IMR-90 (cell line): Measurements from ENCODE around the gene ABLIM3. TPM values are rescaled to one million over a fixed set of nuclear protein-coding genes. Genes with fewer than 3 reads are reported as not detected.

Source experiments
- ATAC-seq: fragments of 200-7000 bp; cut with Tn5 transposase; 2 replicates; pipeline ENCODE4 v1.9.1; 2020; ENCODE audit warnings: low read depth, mild to moderate bottlenecking, moderate library complexity
- BruUV-seq: library from RNA; stranded (reverse); fragments of 400-500 nt; replicated peaks from 2 replicates; lab custom pipeline; 2021; lab: Mats Ljungman, UMichigan
- CTCF ChIA-PET: fragments of 300-600 bp; formaldehyde crosslinking; extraction: SDS; loops from one replicate; lab custom pipeline; 2021; ENCODE audit warnings: antibody characterized with exemption; lab: Yijun Ruan, JAX
- POLR2A ChIA-PET: fragments of 300-600 bp; sonication (Branson Sonifier 250); formaldehyde crosslinking; loops from one replicate; lab custom pipeline; 2022; ENCODE audit warnings: antibody characterized with exemption; ENCODE audit not compliant: unreplicated experiment; lab: Charles Lee
- DNase-seq: peaks from one replicate; pipeline ENCODE4 v3.0.0; 2013
- H2AFZ ChIP-seq: replicated peaks from 2 replicates; pipeline ENCODE3; 2013; ENCODE audit warnings: low read length, mild to moderate bottlenecking; ENCODE audit not compliant: poor library complexity
- H2AK5ac ChIP-seq: 2 replicates; pipeline ENCODE4 v1.6.1; 2013; ENCODE audit warnings: low read depth, low read length, inconsistent platforms
- H2AK9ac ChIP-seq: replicated peaks from 2 replicates; pipeline ENCODE3; 2013; ENCODE audit warnings: mild to moderate bottlenecking, low read depth, low read length, moderate library complexity; ENCODE audit not compliant: poor library complexity
- H2BK120ac ChIP-seq: 2 replicates; pipeline ENCODE4 v1.6.1; 2013; ENCODE audit warnings: low read depth, low read length, inconsistent platforms
- H2BK15ac ChIP-seq: 3 replicates; pipeline ENCODE4 v1.6.1; 2013; ENCODE audit warnings: low read depth, low read length, inconsistent platforms
- H2BK20ac ChIP-seq: 2 replicates; pipeline ENCODE4 v1.6.1; 2013; ENCODE audit warnings: low read depth, mild to moderate bottlenecking, inconsistent platforms, low read length, moderate library complexity
- H2BK5ac ChIP-seq: 2 replicates; pipeline ENCODE4 v1.6.1; 2013; ENCODE audit warnings: mild to moderate bottlenecking, low read depth, low read length, inconsistent platforms; ENCODE audit not compliant: poor library complexity, severe bottlenecking
- H3K14ac ChIP-seq: replicated peaks from 2 replicates; pipeline ENCODE4 v1.6.1; 2013; ENCODE audit warnings: low read depth, low read length, inconsistent platforms
- H3K18ac ChIP-seq: 2 replicates; pipeline ENCODE4 v1.6.1; 2013; ENCODE audit warnings: low read depth, low read length, control low read depth
- H3K23ac ChIP-seq: 2 replicates; pipeline ENCODE4 v1.6.1; 2013; ENCODE audit warnings: low read depth, low read length, inconsistent platforms
- H3K27ac ChIP-seq: 2 replicates; pipeline ENCODE4 v1.5.1; 2013; ENCODE audit warnings: mild to moderate bottlenecking, control low read depth, low read length; ENCODE audit not compliant: insufficient read depth
- H3K27me3 ChIP-seq: 2 replicates; pipeline ENCODE4 v1.6.1; 2013; ENCODE audit warnings: low read length; ENCODE audit not compliant: control insufficient read depth, insufficient read depth
- H3K36me3 ChIP-seq: 2 replicates; pipeline ENCODE4 v1.6.1; 2013; ENCODE audit warnings: low read length, mixed read lengths; ENCODE audit not compliant: control insufficient read depth, insufficient read depth
- H3K4ac ChIP-seq: 2 replicates; pipeline ENCODE4 v1.6.1; 2013; ENCODE audit warnings: low read depth, low read length, inconsistent platforms
- H3K4me1 ChIP-seq: 2 replicates; pipeline ENCODE4 v1.6.1; 2013; ENCODE audit warnings: low read length, mixed read lengths; ENCODE audit not compliant: control insufficient read depth, insufficient read depth
- H3K4me2 ChIP-seq: 2 replicates; pipeline ENCODE4 v1.6.1; 2013; ENCODE audit warnings: low read depth, mild to moderate bottlenecking, control low read depth, low read length, moderate library complexity
- H3K4me3 ChIP-seq: 2 replicates; pipeline ENCODE4 v1.5.1; 2013; ENCODE audit warnings: low read depth, mild to moderate bottlenecking, control low read depth, low read length, moderate library complexity; ENCODE audit not compliant: insufficient read depth
- H3K56ac ChIP-seq: 2 replicates; pipeline ENCODE4 v1.6.1; 2013; ENCODE audit warnings: low read length, inconsistent platforms; ENCODE audit not compliant: insufficient read depth; ENCODE audit errors: extremely low read depth
- H3K79me1 ChIP-seq, 2 experiments: 2 replicates each; pipeline ENCODE4 v1.6.1; 2013; ENCODE audit warnings: low read length in 2 of 2, inconsistent platforms in 1 of 2, low read depth in 1 of 2
- H3K9ac ChIP-seq: 2 replicates; pipeline ENCODE4 v1.6.1; 2013; ENCODE audit warnings: low read depth, low read length, control low read depth
- H3K9me1 ChIP-seq: 2 replicates; pipeline ENCODE4 v1.6.1; 2013; ENCODE audit warnings: low read length, inconsistent platforms; ENCODE audit not compliant: insufficient read depth
- H3K9me3 ChIP-seq: 2 replicates; pipeline ENCODE4 v1.6.1; 2013; ENCODE audit warnings: low read length; ENCODE audit not compliant: control insufficient read depth, insufficient read depth
- H4K20me1 ChIP-seq: 2 replicates; pipeline ENCODE4 v1.6.1; 2013; ENCODE audit warnings: low read length, inconsistent platforms; ENCODE audit not compliant: insufficient read depth
- H4K5ac ChIP-seq: 2 replicates; pipeline ENCODE4 v1.6.1; 2013; ENCODE audit warnings: mild to moderate bottlenecking, low read depth, low read length, control low read depth
- H4K8ac ChIP-seq, 2 experiments: 2 replicates each; pipeline ENCODE4 v1.6.1; 2013; ENCODE audit warnings: low read depth in 2 of 2, low read length in 2 of 2, control low read depth in 1 of 2, inconsistent platforms in 1 of 2
- H4K91ac ChIP-seq: 2 replicates; pipeline ENCODE4 v1.6.1; 2013; ENCODE audit warnings: low read depth, low read length, inconsistent platforms; ENCODE audit not compliant: insufficient read depth
- BHLHE40 ChIP-seq: fragments of 150-350 bp; IDR thresholded peaks from 2 replicates; pipeline ENCODE4 v1.6.1; 2016; ENCODE audit warnings: mild to moderate bottlenecking, low read depth, low read length
- CEBPB ChIP-seq: IDR thresholded peaks from 2 replicates; pipeline ENCODE4 v1.6.1; 2012; ENCODE audit warnings: low read depth, low read length, improper control_type of control experiment
- CHD1 ChIP-seq: IDR thresholded peaks from 2 replicates; pipeline ENCODE4 v1.6.1; 2012; ENCODE audit warnings: low read depth, low read length, improper control_type of control experiment
- ELK1 ChIP-seq: fragments of 150-350 bp; IDR thresholded peaks from 2 replicates; pipeline ENCODE4 v1.6.1; 2016; ENCODE audit warnings: low read depth, mild to moderate bottlenecking, low read length, moderate library complexity, borderline replicate concordance
- FOS ChIP-seq: fragments of 150-350 bp; IDR thresholded peaks from 2 replicates; pipeline ENCODE4 v1.6.1; 2016; ENCODE audit warnings: low read depth, low read length
- MAFK ChIP-seq: IDR thresholded peaks from 2 replicates; pipeline ENCODE4 v1.6.1; 2012; ENCODE audit warnings: low read depth, low read length, improper control_type of control experiment
- MAZ ChIP-seq: IDR thresholded peaks from 2 replicates; pipeline ENCODE4 v1.6.1; 2012; ENCODE audit warnings: low read depth, mild to moderate bottlenecking, low read length, improper control_type of control experiment, moderate library complexity, borderline replicate concordance
- RAD21 ChIP-seq: IDR thresholded peaks from 2 replicates; pipeline ENCODE4 v1.6.1; 2012; ENCODE audit warnings: low read length, improper control_type of control experiment
- RCOR1 ChIP-seq: IDR thresholded peaks from 2 replicates; pipeline ENCODE4 v1.6.1; 2012; ENCODE audit warnings: mild to moderate bottlenecking, low read length, improper control_type of control experiment; ENCODE audit not compliant: insufficient replicate concordance
- RFX5 ChIP-seq: IDR thresholded peaks from 2 replicates; pipeline ENCODE4 v1.8.0; 2012; ENCODE audit warnings: low read depth, mild to moderate bottlenecking, low read length, moderate library complexity
- SMC3 ChIP-seq: fragments of 150-350 bp; IDR thresholded peaks from 2 replicates; pipeline ENCODE4 v1.6.1; 2016; ENCODE audit warnings: low read depth, mild to moderate bottlenecking, antibody characterized with exemption, low read length, moderate library complexity
- USF2 ChIP-seq: fragments of 150-350 bp; IDR thresholded peaks from 2 replicates; pipeline ENCODE4 v1.6.1; 2017; ENCODE audit warnings: mild to moderate bottlenecking, antibody characterized with exemption, low read length, low read depth
- WGBS, 2 experiments: methylation state at CpG; one replicate each; pipeline versions ENCODE4 v1.1.5 to v1.1.7; 2013; ENCODE audit warnings: missing lambda C conversion rate in 2 of 2; ENCODE audit not compliant: insufficient read length in 1 of 2; ENCODE audit errors: extremely low coverage in 2 of 2; 5-methylcytosine and 5-hydroxymethylcytosine counted together
- dilution Hi-C: fragments of 300-500 bp; cut with HindIII; formaldehyde crosslinking; loops from one replicate; pipeline ENCODE4 v1.14.3; 2018; ENCODE audit warnings: low sequenced_read_pairs; ENCODE audit not compliant: unreplicated experiment
- in situ Hi-C: fragments of 300-500 bp; cut with MboI; formaldehyde crosslinking; loops from 3 replicates; pipeline ENCODE4 v1.14.3; 2019; ENCODE audit warnings: low sequenced_read_pairs, inconsistent platforms, mixed read lengths
- intact Hi-C: fragments of 100-400 bp; cut with micrococcal nuclease; formaldehyde crosslinking; loops from 2 replicates; pipeline ENCODE4 v1.10.0; 2022
- polyA plus RNA-seq, 3 experiments: library from polyadenylated mRNA; depleted of rRNA; stranded (reverse); fragments of >200 nt; gene quantifications; 2 replicates each; pipeline ENCODE4 v1.2.3, GENCODE V29; 2012; ENCODE audit warnings: low replicate concordance in 1 of 3
- total RNA-seq: library from RNA; depleted of rRNA; stranded (reverse); fragments of >200 nt; gene quantifications from 2 replicates; pipeline ENCODE4 v1.2.3, GENCODE V29; 2012

Gene ABLIM3
- total and polyA plus RNA-seq, 2 of the 4 experiments (the other 2 are of a cell fraction): 33.3 to 69.9 TPM

- H2AFZ ChIP-seq: peak overlapping the region; percentile 97
- DNase-seq (peak; percentile 44), ATAC-seq (peak; percentile 52)
- peak overlapping the region; percentile 79 to 80; a peak in 3 of 4 replicates for H4K8ac ChIP-seq
- peaks cover 11% of the 10 kb centered on the region for H3K4me1 ChIP-seq
- H2AK9ac ChIP-seq: peak overlapping the region; percentile 89
- H3K36me3 ChIP-seq: no peaks in the 10 kb centered on the region
- H3K4me2 ChIP-seq: peak overlapping the region; percentile 94
- peak overlapping the region; percentile 73 for H3K9ac ChIP-seq
- peak overlapping the region; percentile 74 for H2BK5ac ChIP-seq
- peak overlapping the region; percentile 96 for H4K91ac ChIP-seq
- BruUV-seq: no TSS peak
- H4K5ac ChIP-seq: peak overlapping the region; percentile 50
- H2BK20ac ChIP-seq: peak overlapping the region; percentile 74
- H3K18ac ChIP-seq: peak overlapping the region; percentile 63
- peak overlapping the region; percentile 91 for H3K4ac ChIP-seq
- ChIA-PET POLR2A (no interaction called here), CTCF (interaction anchor here (0.6 to 1.6 kb wide), 12 partner anchors 9 to 99 kb away, joined by 3 to 6 read pairs (median 3); no protein-coding TSS in a partner anchor)
- 16% methylated on average over 8 of the region's 20 CpGs; no CpG with 5 or more reads in 1 of the 2 experiments for WGBS, 2 experiments
- no peaks in the 10 kb centered on the region for H4K20me1 ChIP-seq
- intact Hi-C loops: loop anchor here (1.0 to 10.0 kb wide), 4 partner anchors 33 to 423 kb away; partner anchors contain the start of gene GRPEL2
- no peaks in the 10 kb centered on the region for H3K27me3 ChIP-seq
- peak overlapping the region; percentile 32; the same call in 1 of the 3 replicates for H2BK15ac ChIP-seq
- peak overlapping the region; percentile 57 for H2AK5ac ChIP-seq
- peaks cover 10% of the 10 kb centered on the region; the same call in 1 of the 2 replicates for H3K9me1 ChIP-seq
- H3K27ac ChIP-seq: peak overlapping the region; percentile 67
- H3K79me1 ChIP-seq: peaks cover 10 to 34% of the 10 kb centered on the region in 2 experiments
- H3K14ac ChIP-seq: peak overlapping the region; percentile 92
- dilution Hi-C loops: no loop called here
- peak overlapping the region; percentile 96 for H3K23ac ChIP-seq
- peak overlapping the region; percentile 91 for H3K56ac ChIP-seq
- H3K4me3 ChIP-seq: peak overlapping the region; percentile 70
- H3K9me3 ChIP-seq: no peaks in the 10 kb centered on the region
- H2BK120ac ChIP-seq: peak overlapping the region; percentile 98
- in situ Hi-C loops: loop anchor here (5.0 kb wide), 1 partner anchor 70 kb away; no protein-coding TSS in a partner anchor
- peak; percentile 95; the same call in 1 of the 2 replicates for TF ChIP-seq MAZ
- no peak for TF ChIP-seq SMC3
- TF ChIP-seq RFX5: no peak
- no peak for TF ChIP-seq FOS
- no peak for TF ChIP-seq RCOR1
- no peak for TF ChIP-seq RAD21
- TF ChIP-seq USF2: no peak
- peak; percentile 50; the same call in 1 of the 2 replicates for TF ChIP-seq CEBPB
- no peak for TF ChIP-seq CHD1
- no peak for TF ChIP-seq MAFK
- no peak for TF ChIP-seq ELK1
- no peak for TF ChIP-seq BHLHE40
Observed at GRCh38 chr5:149141957-149142851, 911 bp downstream of the ABLIM3 start.
